ENCODE results near the gene UBE2J2.
"Not testable (repeated sequence)": the region's sequence is repeated elsewhere in the genome, so short reads cannot be mapped to it uniquely, and the experiment has no call there.

Gene UBE2J2

DNA sequence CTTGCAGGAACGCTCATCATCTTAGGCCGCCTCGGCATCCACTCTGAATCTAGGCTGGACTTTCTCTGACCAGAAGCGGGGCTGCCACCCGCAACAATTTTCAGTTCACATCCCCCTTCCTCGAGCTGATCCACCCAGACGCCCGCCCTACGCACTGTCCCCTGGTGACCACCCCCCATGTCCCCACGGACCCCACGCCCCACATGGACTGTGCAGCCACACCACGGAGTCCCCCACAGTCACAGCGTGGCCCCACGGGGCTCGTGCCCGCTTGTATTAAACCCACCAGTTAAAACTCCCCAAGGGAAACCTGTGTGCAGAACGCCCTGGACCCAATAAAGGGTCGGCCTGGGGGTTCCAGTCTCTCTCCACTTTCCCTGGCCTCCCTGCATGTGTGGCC, 14.1 kb downstream of the UBE2J2 start:
- in situ Hi-C loops (cut with HindIII; ENCODE audit: low sequenced_read_pairs), result no loop called here

DNA sequence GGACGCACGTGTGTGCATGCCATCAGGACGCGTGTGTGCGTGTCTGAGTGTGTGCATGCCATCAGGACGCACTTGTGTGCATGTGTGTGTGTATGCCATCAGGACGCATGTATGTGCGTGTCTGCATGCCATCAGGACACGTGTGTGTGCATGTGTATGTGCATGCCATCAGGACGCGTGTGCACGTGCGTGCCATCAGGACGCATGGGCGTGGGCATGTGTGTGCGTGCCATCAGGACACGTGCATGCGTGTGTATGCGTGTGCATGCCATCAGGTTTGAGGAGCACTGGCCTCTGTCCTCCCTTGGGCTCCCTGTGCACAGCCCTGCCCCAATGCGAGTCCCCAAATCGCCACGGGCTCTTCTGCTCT, 14.6 kb downstream of the UBE2J2 start:
- in situ Hi-C loops (cut with HindIII; ENCODE audit: low sequenced_read_pairs), result no loop called here

DNA sequence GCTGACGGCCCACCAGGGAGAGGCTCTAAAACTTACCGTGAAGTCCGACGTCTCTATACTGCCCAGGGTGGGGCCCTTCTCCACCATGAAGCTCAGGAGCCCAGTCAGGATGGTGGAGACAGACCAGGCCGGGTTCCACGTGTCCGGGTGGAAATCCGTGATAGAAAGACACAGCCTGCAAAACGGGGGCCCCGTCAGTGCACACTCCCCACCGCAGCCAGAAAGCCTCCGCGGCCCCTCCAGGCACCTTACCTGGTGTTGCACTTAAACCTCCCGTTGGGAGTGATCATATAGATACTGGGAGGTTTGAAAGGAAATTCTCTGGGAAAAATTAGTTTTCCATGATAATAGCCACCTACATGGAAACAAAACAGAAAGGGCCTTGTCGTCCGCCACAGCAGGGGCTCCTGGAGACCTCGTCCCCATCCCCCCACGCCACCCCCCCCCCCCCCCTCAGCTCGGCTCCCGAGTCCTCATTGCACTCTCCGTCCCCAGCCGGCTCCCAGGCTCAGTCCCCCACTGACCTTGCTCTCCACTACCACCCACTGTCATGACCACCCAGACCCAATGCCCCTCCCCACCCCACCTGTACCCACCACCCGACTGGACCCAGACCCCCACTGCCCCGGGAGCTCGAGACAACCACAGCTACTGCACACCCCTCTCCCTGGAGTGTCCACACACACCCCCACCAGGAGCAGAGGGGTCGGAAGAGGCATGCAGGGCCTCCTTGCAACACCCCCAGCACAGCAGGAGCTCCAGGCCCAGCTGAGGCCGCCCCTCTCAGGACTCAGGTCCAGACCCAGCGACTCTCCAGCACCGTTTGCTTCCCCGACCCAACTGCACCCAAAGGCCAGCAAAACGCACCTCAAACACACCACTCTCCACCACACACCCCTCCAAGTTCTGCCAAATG, 16.4 kb downstream of the UBE2J2 start:
- in situ Hi-C loops (cut with HindIII; ENCODE audit: low sequenced_read_pairs), result no loop called here

DNA sequence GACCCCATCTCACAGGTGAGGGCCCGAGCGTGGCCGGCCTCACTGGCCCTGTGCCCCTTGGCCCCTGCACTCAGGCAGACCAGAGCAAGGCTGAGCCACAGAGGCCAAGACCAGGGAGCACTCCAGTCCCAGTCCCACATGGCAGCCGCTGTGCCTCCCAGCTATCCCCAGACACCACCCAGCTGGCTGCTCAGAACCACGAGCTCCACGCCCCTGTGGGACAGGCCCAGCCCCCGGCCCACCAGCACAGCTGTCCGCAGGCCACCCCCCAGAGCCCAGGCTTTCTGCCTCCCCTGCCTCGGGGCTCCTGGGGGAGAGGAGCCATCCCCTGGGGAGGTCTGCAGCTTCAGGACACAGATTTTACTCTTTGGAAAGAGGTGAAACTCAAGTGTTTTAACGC, 18.0 kb downstream of the UBE2J2 start:
- in situ Hi-C loops (cut with HindIII; ENCODE audit: low sequenced_read_pairs), result no loop called here

DNA sequence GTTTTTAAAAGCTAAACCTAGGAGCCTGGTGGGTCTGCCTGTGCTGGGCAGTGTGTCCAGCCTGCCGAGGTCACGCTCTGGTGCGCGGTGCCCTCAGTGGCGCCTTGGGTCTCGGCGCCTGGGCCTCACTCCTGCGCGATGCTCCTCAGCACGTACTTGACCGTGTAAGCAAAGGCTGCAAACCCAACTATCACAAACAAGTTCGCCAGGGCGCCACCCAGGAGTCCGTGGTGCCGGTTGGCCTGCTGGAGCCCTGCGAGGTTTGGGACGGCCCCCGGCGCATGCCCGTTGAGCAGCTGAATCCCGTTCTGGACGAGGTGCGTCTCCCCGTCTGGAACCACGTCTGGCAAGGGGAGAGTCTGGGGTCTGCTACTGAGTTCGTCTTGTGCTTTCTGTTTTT, 18.6 kb downstream of the UBE2J2 start:
- in situ Hi-C loops (cut with HindIII; ENCODE audit: low sequenced_read_pairs), result no loop called here

DNA sequence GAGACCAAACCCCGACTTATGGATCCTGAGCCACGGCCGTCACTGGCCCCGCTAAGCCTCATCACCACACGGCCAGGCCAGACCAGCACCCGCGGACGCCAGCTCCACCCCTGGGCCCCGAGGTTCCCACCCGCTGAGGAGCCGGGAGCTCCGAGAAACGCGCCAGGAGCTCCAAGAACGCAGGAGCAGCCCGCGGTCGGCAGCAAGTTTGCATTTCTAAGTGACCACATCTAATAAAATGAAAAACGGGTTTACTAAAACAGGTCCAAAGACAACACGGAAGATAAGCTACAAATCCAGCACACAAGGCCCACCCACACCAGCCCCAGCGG, 19.0 kb downstream of the UBE2J2 start:
- in situ Hi-C loops (cut with HindIII; ENCODE audit: low sequenced_read_pairs), result no loop called here

DNA sequence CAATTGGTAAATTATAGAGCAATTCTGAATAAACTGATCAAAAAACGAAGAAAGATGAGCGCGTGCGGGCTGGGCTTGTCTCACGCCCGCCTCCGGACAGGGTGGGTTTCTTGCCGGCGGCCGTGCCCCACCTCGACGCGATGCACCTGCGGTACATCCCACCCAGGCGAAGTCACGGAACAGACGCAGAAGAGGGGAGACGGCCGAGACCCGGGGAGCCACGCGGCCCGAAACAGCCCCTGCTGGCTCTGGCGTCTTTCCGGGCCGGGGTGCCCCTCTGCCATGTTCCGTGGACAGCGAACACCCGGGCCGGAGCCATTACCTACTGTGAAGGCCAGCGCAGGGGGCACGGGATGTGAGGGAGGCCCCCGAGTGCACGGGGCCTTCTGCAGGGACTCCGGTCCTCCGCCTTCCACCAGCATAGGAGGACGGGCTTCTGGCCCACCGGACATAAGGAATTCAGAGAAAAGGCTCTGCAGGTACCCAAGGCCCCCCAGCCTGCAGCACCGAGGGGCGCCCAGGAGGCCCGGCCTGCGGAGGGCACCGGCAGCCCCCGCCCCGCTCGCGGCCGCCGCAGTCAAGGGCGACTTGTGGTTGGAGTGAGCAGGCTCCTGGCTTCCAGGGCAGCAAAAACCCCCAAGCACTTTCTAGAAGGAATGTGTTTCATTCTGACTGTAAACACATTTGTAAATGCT, 19.5 kb downstream of the UBE2J2 start:
- in situ Hi-C loops (cut with HindIII; ENCODE audit: low sequenced_read_pairs), result no loop called here

DNA sequence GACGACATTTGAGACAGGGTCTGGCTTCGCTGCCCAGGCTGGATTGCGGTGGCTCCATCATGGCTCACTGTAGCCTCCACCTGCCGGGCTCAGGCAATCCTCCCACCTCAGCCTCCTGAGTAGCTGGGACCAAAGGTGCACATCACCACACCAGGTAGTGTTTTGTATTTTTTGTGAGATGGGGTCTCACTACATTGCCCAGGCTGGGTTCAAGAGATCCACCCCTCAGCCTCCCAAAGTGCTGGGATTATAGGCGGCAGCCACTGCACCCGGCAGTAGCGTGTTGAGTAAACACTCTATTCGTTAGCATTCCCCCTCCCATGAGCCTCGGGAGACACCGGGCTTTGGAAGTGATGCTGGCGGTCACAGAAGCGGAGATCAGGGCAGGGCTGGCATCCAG, 20.3 kb downstream of the UBE2J2 start:
- in situ Hi-C loops (cut with HindIII; ENCODE audit: low sequenced_read_pairs), result no loop called here

DNA sequence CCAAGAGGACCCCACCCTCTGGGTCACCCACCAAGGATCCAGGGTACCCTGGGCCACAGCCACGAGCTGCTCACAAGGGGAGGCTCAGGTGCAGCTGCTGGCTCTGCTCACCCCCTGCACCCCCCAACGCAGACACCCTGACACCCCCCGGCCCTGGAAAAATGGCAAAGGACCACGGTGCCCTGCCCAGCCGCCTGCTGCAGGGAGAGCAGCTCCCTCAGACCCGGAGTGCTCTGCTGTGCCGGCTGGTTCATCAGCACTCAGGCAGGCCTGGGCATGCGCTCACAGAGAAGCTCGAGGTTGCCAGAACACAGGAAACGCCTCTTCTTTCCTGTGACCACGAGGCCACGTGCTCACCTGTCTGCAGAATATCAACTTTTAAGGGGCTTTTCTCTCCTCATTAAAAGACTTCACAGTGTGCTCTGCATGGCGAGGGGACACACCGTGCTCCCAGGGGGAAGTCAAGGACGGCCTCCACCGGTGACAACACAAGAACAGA, 22.8 kb downstream of the UBE2J2 start:
- in situ Hi-C loops (cut with HindIII; ENCODE audit: low sequenced_read_pairs), result no loop called here

DNA sequence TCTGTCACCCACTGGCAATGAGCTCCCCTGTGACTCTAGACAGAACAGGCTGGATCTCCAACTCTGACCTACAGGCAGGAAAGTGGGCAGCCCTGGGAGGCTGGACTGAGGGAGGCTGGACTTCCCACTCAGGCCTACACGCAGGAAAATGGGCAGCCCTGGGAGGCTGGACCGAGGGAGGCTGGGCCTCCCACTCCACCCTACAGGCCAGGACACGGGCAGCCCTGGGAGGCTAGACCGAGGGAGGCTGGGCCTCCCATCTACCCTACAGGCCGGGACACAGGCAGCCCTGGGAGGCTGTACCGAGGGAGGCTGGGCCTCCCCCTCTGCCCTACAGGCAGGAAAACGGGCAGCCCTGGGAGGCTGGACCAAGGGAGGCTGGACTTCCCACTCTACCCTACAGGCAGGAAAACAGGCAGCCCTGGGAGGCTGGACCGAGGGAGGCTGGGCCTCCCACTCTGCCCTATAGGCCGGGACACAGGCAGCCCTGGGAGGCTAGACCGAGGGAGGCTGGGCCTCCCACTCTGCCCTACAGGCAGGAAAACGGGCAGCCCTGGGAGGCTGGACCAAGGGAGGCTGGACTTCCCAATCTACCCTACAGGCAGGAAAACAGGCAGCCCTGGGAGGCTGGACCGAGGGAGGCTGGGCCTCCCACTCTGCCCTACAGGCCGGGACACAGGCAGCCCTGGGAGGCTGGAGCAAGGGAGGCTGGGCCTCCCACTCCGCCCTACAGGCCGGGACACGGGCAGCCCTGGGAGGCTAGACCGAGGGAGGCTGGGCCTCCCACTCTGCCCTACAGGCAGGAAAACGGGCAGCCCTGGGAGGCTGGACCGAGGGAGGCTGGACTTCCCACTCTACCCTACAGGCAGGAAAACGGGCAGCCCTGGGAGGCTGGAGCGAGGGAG, 25.4 kb downstream of the UBE2J2 start:
- in situ Hi-C loops (cut with HindIII; ENCODE audit: low sequenced_read_pairs), result not testable (repeated sequence)

DNA sequence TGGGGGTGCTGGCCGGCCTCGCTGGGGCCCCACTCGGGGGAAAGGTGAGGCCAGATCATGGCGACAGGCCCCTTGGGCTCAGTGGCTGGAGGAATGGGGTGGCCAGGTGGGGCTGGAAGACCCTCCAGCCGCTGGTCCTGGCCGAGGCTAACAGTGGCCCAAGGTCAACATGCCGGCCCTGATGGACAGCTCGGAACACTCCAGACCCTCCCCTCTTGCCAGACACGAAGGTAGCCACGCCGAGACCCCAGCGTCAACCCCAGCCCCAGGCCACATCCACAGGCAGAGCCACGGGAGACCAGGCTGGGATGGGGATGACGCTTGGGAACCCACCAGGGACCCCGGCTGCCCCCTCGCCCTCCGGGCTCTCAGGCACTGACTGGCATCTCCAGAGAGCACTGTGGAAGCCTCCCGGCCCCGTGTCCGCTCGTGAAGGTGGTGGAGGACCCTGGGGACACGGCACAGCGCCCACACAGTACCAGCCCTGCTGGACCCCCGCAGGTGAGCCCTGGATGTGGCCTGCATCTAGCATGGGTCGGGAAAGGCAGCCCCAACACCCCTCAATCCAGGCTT, 26.2 kb downstream of the UBE2J2 start:
- in situ Hi-C loops (cut with HindIII; ENCODE audit: low sequenced_read_pairs), result no loop called here

DNA sequence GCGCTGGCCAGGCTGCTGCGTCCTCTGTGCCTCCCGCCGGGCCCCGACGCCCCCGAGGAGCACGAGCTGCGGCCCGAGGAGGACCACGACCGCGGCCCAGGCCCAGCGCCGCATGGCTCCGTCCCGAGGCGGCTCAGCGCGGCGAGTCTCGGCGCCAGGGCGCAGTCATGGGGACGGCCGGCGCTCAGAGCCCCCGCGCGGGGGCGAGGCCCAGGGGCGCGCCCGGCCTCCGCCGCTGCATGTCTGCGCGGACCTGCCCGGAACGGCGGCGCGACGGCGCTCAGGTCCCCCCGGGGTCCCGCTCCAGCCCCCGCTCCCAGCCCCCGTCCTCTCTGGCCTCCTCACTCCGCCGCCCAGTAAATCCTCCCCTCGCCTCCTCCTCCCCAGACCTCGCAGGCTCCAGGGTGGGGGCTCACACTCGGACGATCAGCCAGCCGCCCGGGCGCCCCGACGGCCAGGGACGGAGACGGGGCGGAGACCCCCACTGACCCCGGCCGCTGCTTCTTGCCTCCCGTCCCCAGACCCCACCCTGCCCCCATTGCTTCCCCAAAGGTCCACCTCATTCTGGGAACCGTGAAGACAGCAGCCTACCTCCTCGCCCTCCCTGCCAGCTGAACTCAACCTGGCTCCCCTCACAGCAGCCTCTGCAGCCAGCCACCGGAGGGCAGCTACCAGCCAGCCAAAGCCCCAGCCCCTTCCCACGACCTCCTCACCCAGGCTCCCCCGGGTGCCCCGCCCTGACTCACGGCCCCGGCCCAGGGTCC, 26.9 kb downstream of the UBE2J2 start, which contains the start of gene C1QTNF12:
C1QTNF12 (minus strand) TSS at position 146 of the 764 bp plus-strand sequence; CDS start at position 114, 32 bp downstream.
- in situ Hi-C loops (cut with HindIII; ENCODE audit: low sequenced_read_pairs), result no loop called here

DNA sequence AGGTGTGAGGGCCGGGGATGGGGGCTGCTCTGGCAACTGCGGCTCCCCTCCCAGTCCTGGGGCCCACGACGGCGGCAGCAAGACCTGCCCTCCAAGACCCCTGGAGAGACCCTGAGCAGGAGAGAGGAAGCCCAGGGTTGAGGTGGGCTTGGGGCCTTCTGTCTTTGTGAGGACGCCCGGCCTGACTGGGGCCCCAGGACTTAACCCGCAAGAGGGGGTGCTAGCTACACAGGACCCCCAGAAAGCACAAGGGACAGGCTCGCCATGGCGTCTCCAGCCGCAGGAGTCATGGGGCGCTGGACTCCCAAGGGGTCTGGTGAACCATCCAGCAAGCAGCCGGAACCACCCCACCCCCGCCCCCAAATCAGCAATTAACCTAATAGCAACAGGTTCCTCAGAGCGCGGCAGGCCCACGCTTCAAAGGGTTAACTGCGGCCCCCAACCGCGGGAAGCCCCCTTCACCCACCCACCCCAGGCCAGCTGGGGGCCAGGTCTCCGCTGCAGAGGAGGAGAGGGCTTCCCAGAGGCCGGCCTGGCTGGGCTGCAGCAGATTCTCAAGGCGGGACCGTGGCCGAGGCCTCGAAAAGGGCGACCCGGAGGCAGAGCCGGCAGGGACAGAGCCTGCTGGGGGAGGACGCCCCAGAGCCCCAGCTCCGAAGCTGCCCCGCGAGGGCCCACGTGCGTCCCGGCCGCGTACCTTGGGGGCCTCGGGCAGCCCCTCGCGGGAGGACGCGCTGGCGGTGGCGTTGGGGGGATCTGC, 27.7 kb downstream of the UBE2J2 start:
- in situ Hi-C loops (cut with HindIII; ENCODE audit: low sequenced_read_pairs), result no loop called here

DNA sequence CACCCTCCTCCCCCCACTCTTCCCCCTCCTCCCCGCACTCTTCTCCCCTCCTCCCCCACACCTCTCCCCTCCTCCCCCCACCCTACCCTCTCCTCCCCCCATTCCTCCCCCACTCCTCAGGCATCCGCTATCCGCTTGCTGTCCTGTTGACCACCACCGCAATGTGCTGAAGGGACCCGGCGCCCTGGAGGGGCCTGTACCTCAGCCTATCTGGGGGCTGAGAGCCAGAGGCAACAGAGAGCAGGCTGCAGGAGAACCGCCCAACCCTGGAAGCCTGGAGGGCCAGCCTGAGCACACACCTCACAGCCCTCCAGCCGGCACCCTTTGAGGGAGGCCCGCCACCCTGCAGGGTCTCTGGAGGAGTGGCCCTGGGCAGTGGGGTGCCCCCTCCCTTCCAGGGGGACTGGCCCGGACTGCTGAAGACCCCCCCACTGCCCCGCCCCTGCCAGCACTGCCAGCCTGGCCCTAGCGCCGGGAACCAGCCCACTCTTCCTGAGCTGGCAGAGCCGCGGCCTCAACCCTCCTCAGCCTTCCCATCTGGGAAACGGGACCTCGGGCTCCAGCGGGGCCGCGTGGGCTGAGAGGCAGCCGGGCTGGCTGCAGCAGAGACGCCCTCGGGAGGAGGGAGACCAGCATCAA, 28.4 kb downstream of the UBE2J2 start:
- in situ Hi-C loops (cut with HindIII; ENCODE audit: low sequenced_read_pairs), result no loop called here

DNA sequence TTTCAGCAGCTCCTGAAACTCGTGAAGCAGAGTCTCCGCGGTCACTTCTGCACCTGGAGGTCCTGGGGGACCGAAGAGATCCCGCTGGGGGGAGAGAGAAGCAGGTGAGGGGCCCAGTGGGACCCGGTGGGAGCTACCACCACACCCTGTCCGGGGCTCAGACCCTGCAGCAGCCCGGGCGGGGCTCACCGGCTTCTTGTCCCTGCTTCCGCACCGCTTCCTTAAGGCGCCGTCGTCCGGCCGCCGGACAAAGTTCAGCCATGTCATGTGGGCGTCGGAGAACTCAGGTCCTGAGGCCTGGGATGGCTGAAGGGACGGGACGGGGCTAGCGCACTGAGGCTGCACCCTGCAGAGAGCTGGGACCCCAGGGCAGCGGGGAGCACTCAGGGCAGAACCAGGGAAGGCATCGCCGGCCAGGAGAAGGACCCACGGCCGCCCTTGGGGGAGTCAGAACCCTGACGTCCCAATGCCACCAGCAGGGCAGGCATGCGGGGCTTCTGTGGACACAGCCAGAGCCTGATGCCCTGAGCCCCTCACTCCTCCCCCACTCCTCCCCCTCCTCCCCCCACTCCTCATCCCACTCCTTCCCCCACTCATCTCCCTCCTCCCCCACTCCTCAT, 29.4 kb downstream of the UBE2J2 start:
- in situ Hi-C loops (cut with HindIII; ENCODE audit: low sequenced_read_pairs), result no loop called here

DNA sequence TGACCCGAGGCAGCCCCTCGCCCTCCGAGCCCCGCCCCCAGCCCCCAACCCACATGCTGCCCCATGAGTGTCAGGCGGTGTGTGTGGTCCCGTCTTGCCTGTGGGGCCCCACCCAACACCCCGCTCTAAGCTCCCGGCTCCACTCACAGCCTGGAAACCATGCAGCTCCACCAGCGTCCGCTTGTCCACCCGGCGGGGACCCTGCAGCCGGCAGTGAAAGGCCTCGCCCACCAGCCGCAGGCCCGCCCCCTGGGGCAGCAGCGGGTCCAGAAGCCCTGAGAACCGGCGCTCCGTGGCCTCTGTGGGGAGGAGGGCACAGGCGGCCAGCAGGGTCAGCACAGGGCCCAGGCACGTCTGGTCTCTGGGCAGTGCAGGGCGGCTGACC, 29.9 kb downstream of the UBE2J2 start:
- in situ Hi-C loops (cut with HindIII; ENCODE audit: low sequenced_read_pairs), result no loop called here

DNA sequence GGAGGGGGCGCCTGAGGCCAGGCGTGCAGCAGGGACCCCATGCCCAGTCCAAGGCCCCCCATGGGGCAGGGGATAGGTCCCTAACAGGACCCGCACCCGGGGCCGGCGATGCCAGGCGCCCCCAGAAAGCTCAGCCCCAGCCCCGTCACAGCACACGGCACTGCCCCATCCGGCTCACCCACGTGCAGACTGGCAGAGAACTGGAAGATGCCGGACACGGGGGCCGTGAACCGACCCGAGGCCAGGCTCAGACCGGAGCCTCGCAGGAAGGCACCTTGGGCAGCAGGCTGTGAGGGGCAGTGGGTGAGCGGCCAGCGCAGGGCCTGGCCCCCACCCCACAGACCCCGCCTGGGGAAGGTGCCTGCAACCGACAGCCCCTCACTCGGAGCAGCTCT, 30.4 kb downstream of the UBE2J2 start:
- in situ Hi-C loops (cut with HindIII; ENCODE audit: low sequenced_read_pairs), result no loop called here

DNA sequence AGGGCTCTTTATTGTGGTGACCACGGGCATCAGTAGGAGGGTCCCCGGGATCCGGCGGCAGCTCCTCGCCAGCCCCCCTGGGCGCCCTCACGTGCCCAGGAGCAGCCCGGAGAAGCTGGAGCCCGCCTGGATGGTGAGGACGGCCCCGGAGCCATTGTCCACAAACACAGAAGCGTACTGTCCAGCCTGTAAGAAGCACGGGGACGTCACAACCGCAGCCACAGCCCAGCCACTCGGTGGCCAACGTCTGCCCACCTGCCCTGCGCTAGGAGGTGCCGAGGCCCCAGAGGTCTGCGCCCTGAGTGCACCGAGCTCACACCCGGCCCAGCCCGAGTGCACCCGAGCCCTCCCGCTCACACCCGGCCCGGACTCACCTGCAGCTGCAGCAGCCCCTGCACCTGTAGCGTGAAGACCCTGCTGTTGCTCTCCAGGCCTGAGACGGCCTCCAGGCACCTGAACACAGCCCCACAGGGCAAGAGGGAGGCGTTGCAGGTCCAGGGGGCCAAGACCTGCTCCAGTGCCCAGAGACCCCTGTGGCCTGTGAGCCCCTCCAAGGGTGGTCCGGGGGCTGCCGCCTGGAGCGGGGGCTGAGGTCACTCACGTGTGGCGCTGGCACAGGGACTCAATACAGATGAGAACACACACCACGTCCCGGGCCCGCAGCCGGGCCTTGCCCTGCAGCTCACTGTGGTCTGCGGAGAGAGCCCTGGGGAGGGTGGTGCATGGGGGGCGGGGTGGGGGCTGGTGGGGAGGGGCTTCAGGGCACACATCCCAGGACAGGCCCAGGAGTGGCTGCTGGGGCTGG, 31.0 kb downstream of the UBE2J2 start:
- in situ Hi-C loops (cut with HindIII; ENCODE audit: low sequenced_read_pairs), result no loop called here
